ENCODE results near the gene TSPAN4. TPM values are rescaled to one million over a fixed set of nuclear protein-coding genes. Genes with fewer than 3 reads are reported as not detected.

The TSPAN4 gene
- total RNA-seq, 1 experiment from 2014 or later, result 131 TPM

DNA sequence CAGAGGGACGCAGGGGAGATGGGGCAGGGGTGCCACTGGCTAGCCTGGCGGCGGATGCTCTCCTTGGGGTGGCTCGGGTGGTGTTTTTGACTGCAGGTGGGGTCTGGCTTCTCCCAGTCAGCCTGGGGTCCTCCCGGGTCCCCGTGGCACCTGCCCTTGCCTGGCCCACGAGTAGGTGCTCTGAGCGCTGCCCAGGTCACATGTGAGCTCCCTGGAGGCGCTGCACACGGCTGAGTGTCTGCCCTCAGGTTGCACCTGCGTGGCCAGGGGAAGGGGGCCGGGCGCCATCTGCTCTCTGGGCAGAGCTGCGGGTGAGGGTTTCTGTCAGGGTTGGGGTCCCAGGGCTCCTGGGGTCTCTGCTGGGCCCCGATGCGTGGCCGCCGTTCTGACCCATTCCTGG, 5.2 kb downstream of the TSPAN4 start:
- DNase-seq (ENCODE audit: extremely low read depth, low read depth), result no peak

DNA sequence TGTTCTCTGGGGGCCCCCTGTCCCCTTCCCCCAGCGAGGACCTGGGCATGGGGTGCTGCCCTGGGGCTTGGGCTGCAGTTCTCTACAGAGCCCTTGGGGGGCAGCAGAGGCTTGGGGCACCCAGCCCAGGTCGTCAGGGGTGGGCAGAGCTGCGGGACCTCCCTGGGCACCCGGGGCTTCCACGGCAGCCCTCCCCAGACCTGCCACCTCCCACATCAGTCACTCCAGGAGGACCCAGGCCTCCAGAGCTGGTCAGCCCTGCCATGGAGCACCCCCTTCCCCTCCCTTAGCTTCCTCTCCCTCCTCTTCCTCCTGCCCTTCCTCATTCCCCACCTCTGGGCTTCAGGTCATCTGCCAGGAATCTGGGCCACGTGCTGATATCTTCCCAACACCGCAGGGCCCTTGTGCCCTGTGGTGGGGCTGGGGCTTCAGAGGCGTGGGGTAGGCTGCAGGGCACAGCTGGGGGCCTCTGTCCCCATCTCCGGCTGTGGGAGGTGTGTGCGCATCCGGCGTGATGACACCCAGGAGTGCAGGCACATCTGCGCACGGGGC, 5.8 kb downstream of the TSPAN4 start:
- DNase-seq (ENCODE audit: extremely low read depth, low read depth), result no peak

- DNase-seq (ENCODE audit: extremely low read depth, low read depth), result no peak
These were observed 6.6 kb downstream of the TSPAN4 start for GRCh38 chr11:849104-849824.

GRCh38 chr11:849951-850774, 7.5 kb downstream of the TSPAN4 start:
- DNase-seq (ENCODE audit: extremely low read depth, low read depth), result no peak

DNA sequence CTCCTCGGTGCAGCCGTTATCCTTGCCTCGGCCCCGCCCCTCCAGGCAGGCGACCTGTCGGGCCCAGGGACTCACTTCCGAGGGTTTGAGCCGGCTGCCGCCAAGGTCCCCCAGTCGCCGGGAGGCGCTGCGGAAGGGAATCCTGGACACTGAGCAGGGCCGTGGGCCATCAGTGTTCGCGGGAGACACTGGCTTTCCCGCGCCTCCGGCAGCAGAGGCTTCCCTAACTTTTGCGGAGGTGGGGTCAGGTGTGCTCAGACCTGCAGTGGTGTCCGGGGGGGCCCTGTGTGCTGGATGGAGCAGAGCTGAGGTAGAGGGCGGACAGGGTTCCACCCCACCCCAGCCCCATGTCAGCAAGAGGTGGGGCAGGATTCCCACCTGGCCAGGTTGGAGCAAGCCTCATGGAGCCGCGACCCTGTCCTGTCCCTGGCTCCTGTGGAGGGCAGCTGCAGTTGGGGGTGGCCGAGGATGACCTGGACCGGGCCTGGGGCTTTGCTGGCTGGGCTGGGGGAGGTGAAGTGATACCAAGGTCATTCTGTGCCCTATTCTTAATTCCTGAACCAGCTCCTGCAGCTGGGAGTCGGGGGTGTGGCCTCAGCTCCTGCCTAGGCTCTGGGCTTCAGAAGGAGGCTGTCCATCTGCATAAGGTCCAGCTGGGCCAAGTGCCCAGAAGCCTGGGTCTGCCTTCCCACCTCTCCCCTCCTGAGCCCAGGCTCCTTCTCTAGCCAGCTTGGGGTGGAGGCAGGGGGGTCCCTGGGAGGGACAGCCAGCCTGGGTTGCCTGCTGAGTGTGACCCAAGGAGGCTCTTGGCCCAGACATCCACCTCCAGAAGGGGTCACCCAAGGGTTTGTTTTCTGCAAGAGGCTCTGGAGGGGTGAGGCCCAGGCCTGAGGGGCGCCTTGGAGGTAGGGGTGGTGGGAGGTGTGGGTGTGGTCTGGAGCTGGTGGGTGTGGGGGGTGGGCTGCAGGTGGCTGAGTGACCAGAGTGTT, 8.4 kb downstream of the TSPAN4 start:
- DNase-seq (ENCODE audit: extremely low read depth, low read depth), result no peak

DNA sequence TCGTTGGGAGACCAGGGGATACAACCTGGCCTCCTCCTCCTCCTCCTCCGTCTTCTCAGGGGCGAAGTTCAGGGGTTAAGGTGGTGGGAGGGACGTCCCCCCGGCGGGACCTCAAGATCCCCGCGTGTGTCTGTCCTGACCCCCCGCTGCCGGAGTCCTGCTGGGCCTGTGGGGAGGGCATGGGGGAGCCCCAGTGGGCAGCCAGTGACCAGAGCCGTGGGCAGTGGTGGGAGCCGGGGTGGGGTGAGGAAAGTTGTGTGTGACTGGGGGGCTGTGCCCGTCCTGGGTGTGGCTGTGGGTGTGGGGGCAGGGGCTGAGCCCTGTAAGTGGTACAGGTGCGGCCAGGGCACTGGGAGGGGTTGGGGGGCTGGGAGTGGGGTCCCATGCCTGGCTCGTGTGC, 10.1 kb downstream of the TSPAN4 start:
- no peak for DNase-seq (ENCODE audit: extremely low read depth, low read depth)

- no peak for DNase-seq (ENCODE audit: extremely low read depth, low read depth)
These were observed 11.2 kb downstream of the TSPAN4 start for GRCh38 chr11:853682-854448.

- no peak for DNase-seq (ENCODE audit: extremely low read depth, low read depth)
These were observed 12.1 kb downstream of the TSPAN4 start for GRCh38 chr11:854601-855329.

GRCh38 chr11:855330-855674, 12.7 kb downstream of the TSPAN4 start:
- no peak for DNase-seq (ENCODE audit: extremely low read depth, low read depth)

GRCh38 chr11:855796-856195, 13.1 kb downstream of the TSPAN4 start:
- no peak for DNase-seq (ENCODE audit: extremely low read depth, low read depth)

GRCh38 chr11:856397-856796, 13.7 kb downstream of the TSPAN4 start:
- no peak for DNase-seq (ENCODE audit: extremely low read depth, low read depth)

DNA sequence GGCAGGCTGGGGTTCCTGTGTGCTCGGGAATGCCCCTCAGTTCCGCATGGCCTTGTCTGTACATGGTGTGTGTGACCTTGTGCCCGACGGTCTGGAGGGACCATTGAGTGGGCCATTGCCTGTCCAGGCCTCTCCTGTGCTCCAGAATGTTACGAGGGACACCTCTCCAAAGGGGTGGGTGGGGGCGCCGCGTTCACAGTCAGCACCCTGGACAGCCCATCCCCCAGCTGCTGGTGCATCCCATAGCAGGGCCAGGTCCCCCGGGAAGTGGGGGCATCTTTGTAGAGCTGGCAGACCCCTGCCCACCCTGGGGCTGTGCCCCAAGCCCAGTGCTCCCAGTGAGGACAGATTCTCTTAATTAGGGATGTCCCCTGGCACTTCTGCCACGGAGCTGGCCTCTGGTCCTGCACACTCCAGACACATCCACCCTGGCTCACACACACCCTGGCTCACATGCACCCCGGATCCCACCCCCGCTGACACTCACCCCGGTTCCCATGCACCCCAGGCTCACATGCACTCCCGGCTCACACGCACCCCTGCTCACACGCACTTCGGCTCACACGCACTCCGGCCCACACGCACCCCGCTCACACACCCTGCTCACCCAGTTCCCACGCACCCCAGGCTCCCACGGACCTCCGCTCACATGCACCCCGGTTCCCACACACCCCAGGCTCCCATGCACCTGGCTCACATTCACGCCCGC, 15.6 kb downstream of the TSPAN4 start:
- DNase-seq (ENCODE audit: extremely low read depth, low read depth), result no peak

- DNase-seq (ENCODE audit: extremely low read depth, low read depth), result no peak
These were observed 16.2 kb downstream of the TSPAN4 start for GRCh38 chr11:858762-859339.

DNA sequence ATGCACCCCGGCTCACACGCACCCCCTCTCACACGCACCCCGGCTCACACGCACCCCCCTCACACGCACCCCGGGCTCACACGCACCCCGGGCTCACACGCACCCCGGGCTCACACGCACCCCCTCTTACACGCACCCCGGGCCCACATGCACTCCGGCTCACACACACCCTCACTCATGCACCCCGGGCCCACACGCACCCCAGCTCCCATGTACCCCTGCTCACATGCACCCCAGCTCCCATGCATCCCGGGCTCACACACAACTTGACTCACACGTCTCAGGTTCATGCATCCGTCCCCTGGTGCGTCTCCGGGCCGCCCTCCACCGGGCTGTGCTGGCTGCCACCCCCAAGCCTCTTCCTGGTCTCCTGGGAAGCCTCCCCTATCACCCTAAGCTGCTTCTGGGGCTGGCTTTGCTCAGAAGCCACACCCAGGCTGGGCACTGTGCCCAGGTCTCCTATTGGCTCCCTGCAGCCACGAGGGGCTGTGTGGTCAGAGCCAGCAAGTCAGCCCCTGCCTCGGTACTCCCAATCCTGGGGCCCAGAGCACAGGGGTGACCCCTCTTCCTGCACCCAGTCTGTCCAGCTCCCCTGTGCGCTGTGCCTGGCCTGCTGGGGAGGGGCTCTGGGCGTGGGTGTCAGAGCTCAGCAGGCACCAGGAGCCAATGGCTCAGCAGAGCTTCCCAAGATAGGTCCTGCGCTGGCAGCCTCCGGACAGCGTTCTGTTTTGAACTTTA, 16.9 kb downstream of the TSPAN4 start:
- DNase-seq (ENCODE audit: extremely low read depth, low read depth), result no peak

- no peak for DNase-seq (ENCODE audit: extremely low read depth, low read depth)
These were observed 17.8 kb downstream of the TSPAN4 start for GRCh38 chr11:860234-861104.

GRCh38 chr11:861105-861479, 18.4 kb downstream of the TSPAN4 start:
- DNase-seq (ENCODE audit: extremely low read depth, low read depth), result no peak
